Measurements from ENCODE around the gene PLCB1. TPM values are rescaled to one million over a fixed set of nuclear protein-coding genes. Genes with fewer than 3 reads are reported as not detected.

The PLCB1 gene
- total and polyA plus RNA-seq, 2 experiments from 2014 or later: 14.9 to 20.7 TPM

GRCh38 chr20:8373579-8373978 is 241.5 kb downstream of the PLCB1 start (continued):
- TF ChIP-seq CTCF (conservative IDR thresholded peaks at IDR 0.05; ENCODE audit: low read depth in 2 of 2) (no peak), NANOG (IDR thresholded peaks at IDR 0.05; ENCODE audit: borderline replicate concordance) (no peak), ZNF114 (CRISPR knock-in tag; IDR thresholded peaks at IDR 0.05) (no peak), ETS1 (IDR thresholded peaks at IDR 0.05) (no peak), ZNF331 (CRISPR knock-in tag; IDR thresholded peaks at IDR 0.05; ENCODE audit: low read depth) (no peak), STAT1 (IDR thresholded peaks at IDR 0.05; ENCODE audit: unreplicated experiment) (no peak), JUNB (IDR thresholded peaks at IDR 0.05; ENCODE audit: unreplicated experiment) (no peak), POLR2AphosphoS5 (IDR thresholded peaks at IDR 0.05; ENCODE audit: low read depth) (no peak), EZH2 (IDR thresholded peaks at IDR 0.05; ENCODE audit: low read depth, unreplicated experiment) (no peak), REST (IDR thresholded peaks at IDR 0.05; ENCODE audit: unreplicated experiment) (no peak)

- Mint-ChIP-seq H3K27ac (no peak overlapping the region), H3K27me3 (ENCODE audit: insufficient read depth, low read depth, poor library complexity) (no peaks in the 10 kb centered on the region), H3K9me3 (no peaks in the 10 kb centered on the region; the same call in 2 of the 3 replicates), H3K4me3 (no peak overlapping the region), H3K36me3 (ENCODE audit: low read depth) (no peaks in the 10 kb centered on the region), H3K4me1 (peaks cover 6% of the 10 kb centered on the region; the same call in 2 of the 3 replicates)
- no peaks in the 10 kb centered on the region for H4K20me1 ChIP-seq (replicated peaks; ENCODE audit: insufficient read depth)
- TF ChIP-seq ZNF331 (CRISPR knock-in tag; IDR thresholded peaks at IDR 0.05; ENCODE audit: low read depth) (no peak), STAT1 (IDR thresholded peaks at IDR 0.05; ENCODE audit: unreplicated experiment) (no peak), ZNF462 (CRISPR knock-in tag; IDR thresholded peaks at IDR 0.05) (no peak), NANOG (IDR thresholded peaks at IDR 0.05; ENCODE audit: borderline replicate concordance) (no peak), ZNF114 (CRISPR knock-in tag; IDR thresholded peaks at IDR 0.05) (no peak)
- no peak for ATAC-seq
- no peaks in the 10 kb centered on the region for H3K79me2 ChIP-seq (replicated peaks; ENCODE audit: insufficient read depth)
- H3K4me1 ChIP-seq (ENCODE audit: insufficient read depth): no peaks in the 10 kb centered on the region
- no peak overlapping the region for H3K4me2 ChIP-seq
- H3K36me3 ChIP-seq (ENCODE audit: insufficient read depth): no peaks in the 10 kb centered on the region
- no peak overlapping the region for H3K27ac ChIP-seq (ENCODE audit: low read depth)
- no peaks in the 10 kb centered on the region for H3F3A ChIP-seq (replicated peaks; ENCODE audit: low read depth)
- no peak for DNase-seq (ENCODE audit: low spot score)
- no peaks in the 10 kb centered on the region for H3K27me3 ChIP-seq (ENCODE audit: insufficient read depth)
- H3K4me3 ChIP-seq: no peak overlapping the region
- H2AFZ ChIP-seq: no peak overlapping the region
- H3K9me2 ChIP-seq (ENCODE audit: insufficient read depth): peaks cover 5% of the 10 kb centered on the region; the same call in 1 of the 2 replicates
Measured at GRCh38 chr20:8375898-8376297, 243.8 kb downstream of the PLCB1 start.
